K562 (cell line): ENCODE results near the gene ZDHHC5. TPM values are rescaled to one million over a fixed set of nuclear protein-coding genes. Genes with fewer than 3 reads are reported as not detected.

Experiments used
- BHLHE40 ChIP-seq: IDR thresholded peaks from 2 replicates; pipeline ENCODE4 v1.6.1; 2011; ENCODE audit warnings: low read length, improper control_type of control experiment
- BRD9 ChIP-seq: fragments of 450-650 bp; IDR thresholded peaks from 2 replicates; pipeline ENCODE4 v1.6.1; 2018; ENCODE audit warnings: low read depth; ENCODE audit not compliant: partially characterized antibody
- DPF2 ChIP-seq: fragments of 450-650 bp; IDR thresholded peaks from 2 replicates; pipeline ENCODE4 v1.6.1; 2016
- EHMT2 ChIP-seq: fragments of 450-650 bp; IDR thresholded peaks from 2 replicates; pipeline ENCODE4 v1.6.1; 2018; ENCODE audit warnings: antibody characterized with exemption
- FOXJ2 ChIP-seq: fragments of 200-800 bp; sonication (Bioruptor generic); IDR thresholded peaks from 2 replicates; pipeline ENCODE4 v1.6.1; 2016; ENCODE audit warnings: missing genetic modification characterization, missing compliant biosample characterization
- GABPA ChIP-seq: fragments of 200-800 bp; sonication (Bioruptor generic); conservative IDR thresholded peaks from 2 replicates; pipeline ENCODE4 v1.6.1; 2016; ENCODE audit warnings: low read depth, missing genetic modification characterization, missing compliant biosample characterization
- GATAD2B ChIP-seq: fragments of 450-650 bp; IDR thresholded peaks from 2 replicates; pipeline ENCODE4 v1.6.1; 2017; ENCODE audit warnings: mild to moderate bottlenecking, borderline replicate concordance
- HNRNPK ChIP-seq: fragments of 200-400 bp; formaldehyde crosslinking; IDR thresholded peaks from one replicate; pipeline ENCODE4 v1.6.1; 2018; ENCODE audit warnings: mild to moderate bottlenecking, low read depth, low read length; ENCODE audit not compliant: poor library complexity, severe bottlenecking
- KDM2B ChIP-seq: fragments of 250-450 bp; sonication (Bioruptor Pico); IDR thresholded peaks from 2 replicates; pipeline ENCODE4 v1.8.0; 2021; ENCODE audit warnings: mild to moderate bottlenecking, moderate library complexity
- MCM3 ChIP-seq: fragments of 450-650 bp; IDR thresholded peaks from 2 replicates; pipeline ENCODE4 v1.6.1; 2016
- MCM7 ChIP-seq, 2 experiments: fragments of 450-650 bp; IDR thresholded peaks; 2 replicates each; pipeline ENCODE4 v1.6.1; 2016 to 2018
- MEF2D ChIP-seq: conservative IDR thresholded peaks from 2 replicates; pipeline ENCODE4 v1.6.1; 2016; ENCODE audit warnings: low read depth, missing genetic modification characterization, missing compliant biosample characterization
- NCOA6 ChIP-seq: fragments of 450-650 bp; IDR thresholded peaks from 2 replicates; pipeline ENCODE4 v1.6.1; 2017; ENCODE audit warnings: mild to moderate bottlenecking
- RBM22 ChIP-seq: fragments of 200-400 bp; formaldehyde crosslinking; IDR thresholded peaks from 2 replicates; pipeline ENCODE4 v1.6.1; 2018; ENCODE audit warnings: low read length, low read depth; ENCODE audit not compliant: poor library complexity, severe bottlenecking
- SLC30A9 ChIP-seq: fragments of 250-450 bp; sonication (Bioruptor Pico); IDR thresholded peaks from 2 replicates; pipeline ENCODE4 v1.8.0; 2022; ENCODE audit warnings: mild to moderate bottlenecking, moderate library complexity
- SMC3 ChIP-seq: conservative IDR thresholded peaks from 2 replicates; pipeline ENCODE4 v1.6.1; 2011; ENCODE audit warnings: low read depth, low read length, improper control_type of control experiment; ENCODE audit not compliant: insufficient read depth
- ZFPM2 ChIP-seq: fragments of 250-450 bp; sonication (Bioruptor Pico); IDR thresholded peaks from 2 replicates; pipeline ENCODE4 v1.5.1; 2022; ENCODE audit warnings: mild to moderate bottlenecking
- ZKSCAN1 ChIP-seq: fragments of 150-350 bp; IDR thresholded peaks from 2 replicates; pipeline ENCODE4 v1.6.1; 2016; ENCODE audit warnings: low read depth, low read length
- ZNF699 ChIP-seq: fragments of 250-450 bp; sonication (Bioruptor Pico); IDR thresholded peaks from 2 replicates; pipeline ENCODE4 v1.8.0; 2021; ENCODE audit warnings: mild to moderate bottlenecking, moderate library complexity; ENCODE audit not compliant: insufficient replicate concordance
- polyA plus RNA-seq, 8 experiments: library from polyadenylated mRNA; depleted of rRNA in 4 of 8; stranded (reverse) in 5 of 8; unstranded in 3 of 8; fragments of >200 nt; fragmentation: Nextera tagmentation in 2 of 8; fragmentation: Illumina TruSeq in 1 of 8; extraction: Ambion mirVana in 2 of 8; extraction: Trizol in 1 of 8; gene quantifications; 2 replicates each; pipeline versions ENCODE4 v1.2.1 to v1.2.3, GENCODE V29; 2011 to 2014; ENCODE audit warnings: inconsistent platforms in 1 of 8, missing spikeins in 1 of 8
- total RNA-seq, 7 experiments: library from RNA; depleted of rRNA in 6 of 7; stranded (reverse); fragments of >200 nt in 6 of 7; fragmentation: Illumina TruSeq in 2 of 7; extraction: Trizol in 2 of 7; gene quantifications; 2 replicates each; pipeline versions ENCODE4 v1.2.1 to v1.2.3, GENCODE V29; 2011 to 2021; ENCODE audit warnings: low replicate concordance in 1 of 7
- TF ChIP-seq, protein P1 (sequence below): fragments of 200-600 bp; sonication (generic); IDR thresholded peaks from one replicate; pipeline ENCODE4 v1.6.1; 2012; ENCODE audit warnings: mild to moderate bottlenecking, low read depth, low read length, inconsistent platforms

The ZDHHC5 gene
- total and polyA plus RNA-seq, 9 of the 15 experiments (the other 6 are each of a cell fraction or from before 2014, with no cell fraction given) = 3.8 to 64.2 (median 35.9) TPM

GRCh38 chr11:57667117-57667735 lies 688 bp upstream of the ZDHHC5 start (continued):
- TF ChIP-seq MCM7 (IDR thresholded peaks at IDR 0.05) = no peak
- peak; percentile 38 for TF ChIP-seq BRD9
- TF ChIP-seq RBM22 = no peak
- TF ChIP-seq EHMT2 = no peak
- no peak for TF ChIP-seq KDM2B
- TF ChIP-seq SMC3 = no peak
- TF ChIP-seq, protein P1, sequence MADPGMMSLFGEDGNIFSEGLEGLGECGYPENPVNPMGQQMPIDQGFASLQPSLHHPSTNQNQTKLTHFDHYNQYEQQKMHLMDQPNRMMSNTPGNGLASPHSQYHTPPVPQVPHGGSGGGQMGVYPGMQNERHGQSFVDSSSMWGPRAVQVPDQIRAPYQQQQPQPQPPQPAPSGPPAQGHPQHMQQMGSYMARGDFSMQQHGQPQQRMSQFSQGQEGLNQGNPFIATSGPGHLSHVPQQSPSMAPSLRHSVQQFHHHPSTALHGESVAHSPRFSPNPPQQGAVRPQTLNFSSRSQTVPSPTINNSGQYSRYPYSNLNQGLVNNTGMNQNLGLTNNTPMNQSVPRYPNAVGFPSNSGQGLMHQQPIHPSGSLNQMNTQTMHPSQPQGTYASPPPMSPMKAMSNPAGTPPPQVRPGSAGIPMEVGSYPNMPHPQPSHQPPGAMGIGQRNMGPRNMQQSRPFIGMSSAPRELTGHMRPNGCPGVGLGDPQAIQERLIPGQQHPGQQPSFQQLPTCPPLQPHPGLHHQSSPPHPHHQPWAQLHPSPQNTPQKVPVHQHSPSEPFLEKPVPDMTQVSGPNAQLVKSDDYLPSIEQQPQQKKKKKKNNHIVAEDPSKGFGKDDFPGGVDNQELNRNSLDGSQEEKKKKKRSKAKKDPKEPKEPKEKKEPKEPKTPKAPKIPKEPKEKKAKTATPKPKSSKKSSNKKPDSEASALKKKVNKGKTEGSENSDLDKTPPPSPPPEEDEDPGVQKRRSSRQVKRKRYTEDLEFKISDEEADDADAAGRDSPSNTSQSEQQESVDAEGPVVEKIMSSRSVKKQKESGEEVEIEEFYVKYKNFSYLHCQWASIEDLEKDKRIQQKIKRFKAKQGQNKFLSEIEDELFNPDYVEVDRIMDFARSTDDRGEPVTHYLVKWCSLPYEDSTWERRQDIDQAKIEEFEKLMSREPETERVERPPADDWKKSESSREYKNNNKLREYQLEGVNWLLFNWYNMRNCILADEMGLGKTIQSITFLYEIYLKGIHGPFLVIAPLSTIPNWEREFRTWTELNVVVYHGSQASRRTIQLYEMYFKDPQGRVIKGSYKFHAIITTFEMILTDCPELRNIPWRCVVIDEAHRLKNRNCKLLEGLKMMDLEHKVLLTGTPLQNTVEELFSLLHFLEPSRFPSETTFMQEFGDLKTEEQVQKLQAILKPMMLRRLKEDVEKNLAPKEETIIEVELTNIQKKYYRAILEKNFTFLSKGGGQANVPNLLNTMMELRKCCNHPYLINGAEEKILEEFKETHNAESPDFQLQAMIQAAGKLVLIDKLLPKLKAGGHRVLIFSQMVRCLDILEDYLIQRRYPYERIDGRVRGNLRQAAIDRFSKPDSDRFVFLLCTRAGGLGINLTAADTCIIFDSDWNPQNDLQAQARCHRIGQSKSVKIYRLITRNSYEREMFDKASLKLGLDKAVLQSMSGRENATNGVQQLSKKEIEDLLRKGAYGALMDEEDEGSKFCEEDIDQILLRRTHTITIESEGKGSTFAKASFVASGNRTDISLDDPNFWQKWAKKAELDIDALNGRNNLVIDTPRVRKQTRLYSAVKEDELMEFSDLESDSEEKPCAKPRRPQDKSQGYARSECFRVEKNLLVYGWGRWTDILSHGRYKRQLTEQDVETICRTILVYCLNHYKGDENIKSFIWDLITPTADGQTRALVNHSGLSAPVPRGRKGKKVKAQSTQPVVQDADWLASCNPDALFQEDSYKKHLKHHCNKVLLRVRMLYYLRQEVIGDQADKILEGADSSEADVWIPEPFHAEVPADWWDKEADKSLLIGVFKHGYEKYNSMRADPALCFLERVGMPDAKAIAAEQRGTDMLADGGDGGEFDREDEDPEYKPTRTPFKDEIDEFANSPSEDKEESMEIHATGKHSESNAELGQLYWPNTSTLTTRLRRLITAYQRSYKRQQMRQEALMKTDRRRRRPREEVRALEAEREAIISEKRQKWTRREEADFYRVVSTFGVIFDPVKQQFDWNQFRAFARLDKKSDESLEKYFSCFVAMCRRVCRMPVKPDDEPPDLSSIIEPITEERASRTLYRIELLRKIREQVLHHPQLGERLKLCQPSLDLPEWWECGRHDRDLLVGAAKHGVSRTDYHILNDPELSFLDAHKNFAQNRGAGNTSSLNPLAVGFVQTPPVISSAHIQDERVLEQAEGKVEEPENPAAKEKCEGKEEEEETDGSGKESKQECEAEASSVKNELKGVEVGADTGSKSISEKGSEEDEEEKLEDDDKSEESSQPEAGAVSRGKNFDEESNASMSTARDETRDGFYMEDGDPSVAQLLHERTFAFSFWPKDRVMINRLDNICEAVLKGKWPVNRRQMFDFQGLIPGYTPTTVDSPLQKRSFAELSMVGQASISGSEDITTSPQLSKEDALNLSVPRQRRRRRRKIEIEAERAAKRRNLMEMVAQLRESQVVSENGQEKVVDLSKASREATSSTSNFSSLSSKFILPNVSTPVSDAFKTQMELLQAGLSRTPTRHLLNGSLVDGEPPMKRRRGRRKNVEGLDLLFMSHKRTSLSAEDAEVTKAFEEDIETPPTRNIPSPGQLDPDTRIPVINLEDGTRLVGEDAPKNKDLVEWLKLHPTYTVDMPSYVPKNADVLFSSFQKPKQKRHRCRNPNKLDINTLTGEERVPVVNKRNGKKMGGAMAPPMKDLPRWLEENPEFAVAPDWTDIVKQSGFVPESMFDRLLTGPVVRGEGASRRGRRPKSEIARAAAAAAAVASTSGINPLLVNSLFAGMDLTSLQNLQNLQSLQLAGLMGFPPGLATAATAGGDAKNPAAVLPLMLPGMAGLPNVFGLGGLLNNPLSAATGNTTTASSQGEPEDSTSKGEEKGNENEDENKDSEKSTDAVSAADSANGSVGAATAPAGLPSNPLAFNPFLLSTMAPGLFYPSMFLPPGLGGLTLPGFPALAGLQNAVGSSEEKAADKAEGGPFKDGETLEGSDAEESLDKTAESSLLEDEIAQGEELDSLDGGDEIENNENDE = no peak
- TF ChIP-seq GATAD2B = no peak
- peak; percentile 35; the same call in 1 of the 2 replicates for TF ChIP-seq DPF2
- no peak for TF ChIP-seq ZFPM2 (CRISPR knock-in tag)
- TF ChIP-seq MEF2D (tag) = no peak
- TF ChIP-seq SLC30A9 (CRISPR knock-in tag) = no peak
- TF ChIP-seq MCM3 = no peak
- TF ChIP-seq FOXJ2 (tag) = 0 out of 2 replicates have a peak, but pooled peaks have one; percentile 31
- TF ChIP-seq NCOA6 = no peak
- no peak for TF ChIP-seq ZNF699 (CRISPR knock-in tag)
- TF ChIP-seq ZKSCAN1 = peak; percentile 93
- TF ChIP-seq GABPA (tag) = peak; percentile 85
- no peak for TF ChIP-seq HNRNPK
- no peak; the same call in none of the 2 replicates for TF ChIP-seq BHLHE40
